GM12892 (cell line): Measurements from ENCODE around the gene FGGY.

Experiments used
- POLR2A ChIP-seq: IDR thresholded peaks from 2 replicates; pipeline ENCODE4 v1.6.1; 2011; ENCODE audit warnings: low read depth, low read length, control low read depth
- POLR2AphosphoS5 ChIP-seq: IDR thresholded peaks from 2 replicates; pipeline ENCODE4 v1.6.1; 2011; ENCODE audit warnings: low read depth, low read length, control low read depth

DNA sequence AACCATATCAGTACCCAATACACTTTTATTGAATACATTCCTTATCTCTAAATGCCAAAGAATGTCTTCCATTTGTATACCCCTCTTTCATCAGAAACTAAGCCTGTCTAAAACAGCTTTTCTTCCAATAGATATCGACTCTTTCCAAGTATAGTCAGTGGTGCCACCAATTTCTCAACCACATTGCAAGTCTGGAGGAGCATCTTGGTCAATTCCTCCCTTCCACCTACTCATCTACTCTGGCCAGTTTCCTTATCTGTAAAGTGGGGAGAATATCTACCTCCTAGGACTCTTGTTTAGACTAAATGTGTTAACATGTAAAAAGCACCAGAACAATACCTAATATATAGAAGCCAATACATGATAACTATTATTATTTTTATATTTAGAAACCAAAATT lies 28.5 kb upstream of the FGGY start:
- no peak for TF ChIP-seq POLR2A
- no peak for TF ChIP-seq POLR2AphosphoS5
